ENCODE results near the gene RHOC. TPM values are rescaled to one million over a fixed set of nuclear protein-coding genes. Genes with fewer than 3 reads are reported as not detected.

The RHOC gene
- total RNA-seq, 1 donor from 2014 or later, result 129 TPM

- peak overlapping the region; percentile 99 for H3K27ac ChIP-seq (replicated peaks)
- DNase-seq, result no peak
- no peak for TF ChIP-seq CTCF (IDR thresholded peaks at IDR 0.05; ENCODE audit: borderline replicate concordance)
- peaks cover 67% of the 10 kb centered on the region for H3K36me3 ChIP-seq
- intact Hi-C loops (cut with micrococcal nuclease), result loop anchor here (5.0 kb wide), 1 partner anchor 302 kb away; the partner anchor contains the start of gene CTTNBP2NL
- H3K4me1 ChIP-seq, result peaks cover 72% of the 10 kb centered on the region
- H3K4me3 ChIP-seq, result peak overlapping the region; percentile 40
- no peaks in the 10 kb centered on the region for H3K9me3 ChIP-seq (replicated peaks)
- no peaks in the 10 kb centered on the region for H3K27me3 ChIP-seq (ENCODE audit: low read depth)
Observed at GRCh38 chr1:112699425-112700144, 7.3 kb downstream of the RHOC start.

- H3K9me3 ChIP-seq (replicated peaks), result no peaks in the 10 kb centered on the region
- peaks cover 76% of the 10 kb centered on the region for H3K36me3 ChIP-seq
- H3K27ac ChIP-seq (replicated peaks), result peak overlapping the region; percentile 99
- no peaks in the 10 kb centered on the region for H3K27me3 ChIP-seq (ENCODE audit: low read depth)
- DNase-seq, result no peak
- intact Hi-C loops (cut with micrococcal nuclease), result no loop called here
- no peak overlapping the region for H3K4me3 ChIP-seq
- peaks cover 63% of the 10 kb centered on the region for H3K4me1 ChIP-seq
- TF ChIP-seq CTCF (IDR thresholded peaks at IDR 0.05; ENCODE audit: borderline replicate concordance), result no peak
Observed at GRCh38 chr1:112698366-112699310, 8.3 kb downstream of the RHOC start.

- no peak for DNase-seq
- H3K9me3 ChIP-seq (replicated peaks), result no peaks in the 10 kb centered on the region
- peak overlapping the region; percentile 99 for H3K27ac ChIP-seq (replicated peaks)
- peaks cover 79% of the 10 kb centered on the region for H3K36me3 ChIP-seq
- peaks cover 54% of the 10 kb centered on the region for H3K4me1 ChIP-seq
- H3K27me3 ChIP-seq (ENCODE audit: low read depth), result no peaks in the 10 kb centered on the region
- intact Hi-C loops (cut with micrococcal nuclease), result no loop called here
- H3K4me3 ChIP-seq, result no peak overlapping the region
- no peak for TF ChIP-seq CTCF (IDR thresholded peaks at IDR 0.05; ENCODE audit: borderline replicate concordance)
Observed at GRCh38 chr1:112697781-112698201, 9.1 kb downstream of the RHOC start.

GRCh38 chr1:112696578-112697314 lies 10.2 kb downstream of the RHOC start:
- no peak for DNase-seq
- H3K36me3 ChIP-seq, result peaks cover 80% of the 10 kb centered on the region
- no peak overlapping the region for H3K4me3 ChIP-seq
- H3K27me3 ChIP-seq (ENCODE audit: low read depth), result no peaks in the 10 kb centered on the region
- no peaks in the 10 kb centered on the region for H3K9me3 ChIP-seq (replicated peaks)
- H3K27ac ChIP-seq (replicated peaks), result no peak overlapping the region
- no peak for TF ChIP-seq CTCF (IDR thresholded peaks at IDR 0.05; ENCODE audit: borderline replicate concordance)
- intact Hi-C loops (cut with micrococcal nuclease), result no loop called here
- peaks cover 44% of the 10 kb centered on the region for H3K4me1 ChIP-seq

GRCh38 chr1:112695276-112695675 lies 11.7 kb downstream of the RHOC start:
- H3K27me3 ChIP-seq (ENCODE audit: low read depth), result no peaks in the 10 kb centered on the region
- H3K4me3 ChIP-seq, result no peak overlapping the region
- no peak for TF ChIP-seq CTCF (IDR thresholded peaks at IDR 0.05; ENCODE audit: borderline replicate concordance)
- no peak overlapping the region for H3K27ac ChIP-seq (replicated peaks)
- H3K9me3 ChIP-seq (replicated peaks), result no peaks in the 10 kb centered on the region
- intact Hi-C loops (cut with micrococcal nuclease), result no loop called here
- no peak for DNase-seq
- H3K4me1 ChIP-seq, result peaks cover 29% of the 10 kb centered on the region
- H3K36me3 ChIP-seq, result peaks cover 88% of the 10 kb centered on the region

Data from left ventricle myocardium inferior (tissue), 1 donor.